Hepatocyte (in vitro differentiated cells): Measurements from ENCODE around the gene ITGA1. TPM values are rescaled to one million over a fixed set of nuclear protein-coding genes. Genes with fewer than 3 reads are reported as not detected.

Experiments
- DNase-seq: peaks from one replicate; pipeline ENCODE4 v3.0.0-alpha.2; 2016; ENCODE audit warnings: low spot score
- H2AFZ ChIP-seq: fragments of 200-600 bp; sonication (generic); 2 replicates; pipeline ENCODE4 v1.6.0; 2016; ENCODE audit warnings: antibody characterized with exemption, mild to moderate bottlenecking
- H3K27ac ChIP-seq: fragments of 200-600 bp; sonication (generic); 2 replicates; pipeline ENCODE4 v1.5.1; 2016; ENCODE audit warnings: mild to moderate bottlenecking
- H3K27me3 ChIP-seq: fragments of 200-600 bp; sonication (generic); 2 replicates; pipeline ENCODE4 v1.6.1; 2016
- H3K36me3 ChIP-seq: fragments of 200-600 bp; sonication (generic); replicated peaks from 2 replicates; pipeline ENCODE4 v1.5.1; 2016; ENCODE audit warnings: low read depth; ENCODE audit not compliant: insufficient read depth
- H3K4me1 ChIP-seq: fragments of 200-600 bp; sonication (generic); 2 replicates; pipeline ENCODE4 v1.5.1; 2016; ENCODE audit warnings: mild to moderate bottlenecking, moderate library complexity; ENCODE audit not compliant: insufficient read depth
- H3K4me2 ChIP-seq: fragments of 200-600 bp; sonication (generic); 2 replicates; pipeline ENCODE4 v1.6.0; 2016
- H3K4me3 ChIP-seq: fragments of 200-600 bp; sonication (generic); 2 replicates; pipeline ENCODE4 v1.5.1; 2016; ENCODE audit warnings: mild to moderate bottlenecking
- H3K79me2 ChIP-seq: fragments of 200-600 bp; sonication (generic); 2 replicates; pipeline ENCODE4 v1.6.0; 2017; ENCODE audit warnings: mild to moderate bottlenecking
- H3K9me2 ChIP-seq: fragments of 200-600 bp; sonication (generic); replicated peaks from 2 replicates; pipeline ENCODE4 v1.6.0; 2017; ENCODE audit warnings: mild to moderate bottlenecking; ENCODE audit not compliant: insufficient read depth
- H3K9me3 ChIP-seq: fragments of 200-600 bp; sonication (generic); 2 replicates; pipeline ENCODE4 v1.5.1; 2016; ENCODE audit warnings: low read depth, mild to moderate bottlenecking
- H4K20me1 ChIP-seq: fragments of 200-600 bp; sonication (generic); 2 replicates; pipeline ENCODE4 v1.6.0; 2016; ENCODE audit warnings: mild to moderate bottlenecking; ENCODE audit not compliant: insufficient read depth, poor library complexity, severe bottlenecking
- CTCF ChIP-seq: fragments of 200-600 bp; sonication (generic); IDR thresholded peaks from 2 replicates; pipeline ENCODE4 v1.5.1; 2016; ENCODE audit warnings: antibody characterized with exemption, mild to moderate bottlenecking; ENCODE audit not compliant: poor library complexity
- EZH2 ChIP-seq: fragments of 200-600 bp; sonication (generic); IDR thresholded peaks from 2 replicates; pipeline ENCODE4 v1.6.1; 2016; ENCODE audit warnings: antibody characterized with exemption, mild to moderate bottlenecking, borderline replicate concordance
- EZH2phosphoT487 ChIP-seq: fragments of 200-600 bp; sonication (generic); IDR thresholded peaks from one replicate; pipeline ENCODE4 v1.6.1; 2018; ENCODE audit warnings: antibody characterized with exemption, mild to moderate bottlenecking, low read depth, moderate library complexity; ENCODE audit not compliant: unreplicated experiment, severe bottlenecking
- WGBS: methylation state at CpG from one replicate; pipeline ENCODE4 v1.1.6; 2016; ENCODE audit warnings: low lambda C conversion rate; ENCODE audit errors: missing lambda C conversion rate; 5-methylcytosine and 5-hydroxymethylcytosine counted together
- polyA plus RNA-seq: library from polyadenylated mRNA; unstranded; fragments of >200 nt; fragmentation: Nextera tagmentation; extraction: Ambion mirVana; gene quantifications from 2 replicates; pipeline ENCODE4 v1.2.1, GENCODE V29; 2016
- total RNA-seq: library from RNA; depleted of rRNA; stranded (reverse); fragments of >200 nt; gene quantifications from 2 replicates; pipeline ENCODE4 v1.2.3, GENCODE V29; 2014

ITGA1 gene
- total and polyA plus RNA-seq, 2 experiments from 2014 or later = 15.0 to 40.3 TPM

- Histone ChIP-seq H3K9me3 (no peaks in the 10 kb centered on the region), H3K4me2 (no peak overlapping the region), H3K9me2 (no peaks in the 10 kb centered on the region), H4K20me1 (no peaks in the 10 kb centered on the region), H2AFZ (no peak overlapping the region), H3K36me3 (no peaks in the 10 kb centered on the region), H3K4me1 (no peaks in the 10 kb centered on the region), H3K4me3 (no peak overlapping the region), H3K79me2 (peaks cover 10% of the 10 kb centered on the region), H3K27me3 (no peaks in the 10 kb centered on the region), H3K27ac (no peak overlapping the region)
- WGBS = 89% methylated on average over 2 of the region's 2 CpGs
- no peak for DNase-seq
- TF ChIP-seq EZH2 = no peak
- TF ChIP-seq EZH2phosphoT487 = no peak
- no peak for TF ChIP-seq CTCF
These were observed 42.9 kb downstream of the ITGA1 start for GRCh38 chr5:52830650-52831049.

- Histone ChIP-seq H3K4me2 (no peak overlapping the region), H3K9me2 (no peaks in the 10 kb centered on the region), H3K36me3 (no peaks in the 10 kb centered on the region), H2AFZ (no peak overlapping the region), H3K4me3 (no peak overlapping the region), H3K27me3 (no peaks in the 10 kb centered on the region), H3K9me3 (no peaks in the 10 kb centered on the region), H3K4me1 (no peaks in the 10 kb centered on the region), H4K20me1 (no peaks in the 10 kb centered on the region), H3K79me2 (peaks cover 12% of the 10 kb centered on the region), H3K27ac (no peak overlapping the region)
- TF ChIP-seq CTCF (no peak), EZH2phosphoT487 (no peak), EZH2 (no peak)
- no peak for DNase-seq
- WGBS = 87% methylated on average over 2 of the region's 2 CpGs
These were observed 44.2 kb downstream of the ITGA1 start for GRCh38 chr5:52831786-52832511.

GRCh38 chr5:52834320-52834719, 46.6 kb downstream of the ITGA1 start:
- H3K79me2 ChIP-seq = peaks cover 8% of the 10 kb centered on the region
- no peak for TF ChIP-seq EZH2phosphoT487
- H3K4me3 ChIP-seq = no peak overlapping the region
- H3K9me2 ChIP-seq = no peaks in the 10 kb centered on the region
- no peak overlapping the region for H2AFZ ChIP-seq
- no peak overlapping the region for H3K4me2 ChIP-seq
- H3K27me3 ChIP-seq = no peaks in the 10 kb centered on the region
- H4K20me1 ChIP-seq = no peaks in the 10 kb centered on the region
- H3K9me3 ChIP-seq = no peaks in the 10 kb centered on the region
- H3K27ac ChIP-seq = no peak overlapping the region
- H3K4me1 ChIP-seq = no peaks in the 10 kb centered on the region
- DNase-seq = no peak
- 67% methylated on average over 2 of the region's 2 CpGs for WGBS
- H3K36me3 ChIP-seq = no peaks in the 10 kb centered on the region

- Histone ChIP-seq H4K20me1 (no peaks in the 10 kb centered on the region), H2AFZ (no peak overlapping the region), H3K79me2 (peaks cover 6% of the 10 kb centered on the region), H3K4me3 (no peak overlapping the region), H3K4me2 (no peak overlapping the region), H3K4me1 (no peaks in the 10 kb centered on the region), H3K9me3 (no peaks in the 10 kb centered on the region), H3K27ac (no peak overlapping the region), H3K9me2 (no peaks in the 10 kb centered on the region), H3K36me3 (no peaks in the 10 kb centered on the region), H3K27me3 (no peaks in the 10 kb centered on the region)
- TF ChIP-seq CTCF (no peak), EZH2 (no peak), EZH2phosphoT487 (no peak)
- no peak for DNase-seq
- 81% methylated on average over 7 of the region's 7 CpGs for WGBS
These were observed 49.4 kb downstream of the ITGA1 start for GRCh38 chr5:52837068-52837467.
